Endodermal cell (in vitro differentiated cells): ENCODE results near the gene TMEM204. TPM values are rescaled to one million over a fixed set of nuclear protein-coding genes. Genes with fewer than 3 reads are reported as not detected.

Experiments
- DNase-seq: peaks from one replicate; pipeline ENCODE4 v3.0.0-alpha.2; 2017
- H3K27ac ChIP-seq: 2 replicates; pipeline ENCODE4 v1.5.1; 2013; ENCODE audit warnings: mild to moderate bottlenecking, low read depth, low read length, moderate library complexity
- H3K27me3 ChIP-seq: 2 replicates; pipeline ENCODE4 v1.6.1; 2013; ENCODE audit warnings: mild to moderate bottlenecking, low read length, moderate library complexity; ENCODE audit not compliant: insufficient read depth, control insufficient read depth, poor library complexity, severe bottlenecking
- H3K36me3 ChIP-seq: 2 replicates; pipeline ENCODE4 v1.7.0; 2013; ENCODE audit warnings: mild to moderate bottlenecking, low read length, moderate library complexity; ENCODE audit not compliant: control insufficient read depth, insufficient read depth
- H3K4me1 ChIP-seq: one replicate; pipeline ENCODE4 v1.7.0; 2013; ENCODE audit warnings: low read length; ENCODE audit not compliant: control insufficient read depth, insufficient read depth
- H3K4me3 ChIP-seq: 2 replicates; pipeline ENCODE4 v1.5.1; 2013; ENCODE audit warnings: mild to moderate bottlenecking, low read length, moderate library complexity
- H3K9ac ChIP-seq: 2 replicates; pipeline ENCODE4 v1.6.1; 2013; ENCODE audit warnings: mild to moderate bottlenecking, low read length, moderate library complexity; ENCODE audit not compliant: poor library complexity, severe bottlenecking; ENCODE audit errors: extremely low read depth
- H3K9me3 ChIP-seq: 2 replicates; pipeline ENCODE4 v1.6.1; 2013; ENCODE audit warnings: mild to moderate bottlenecking, low read length, moderate library complexity; ENCODE audit not compliant: control insufficient read depth
- H3K27ac Mint-ChIP-seq: 2 replicates; pipeline ENCODE4 v1.8.0; 2020; ENCODE audit warnings: mixed read lengths
- H3K27me3 Mint-ChIP-seq: 2 replicates; pipeline ENCODE4 v1.8.0; 2021; ENCODE audit warnings: mild to moderate bottlenecking, mixed read lengths; ENCODE audit not compliant: insufficient read depth
- H3K36me3 Mint-ChIP-seq: 2 replicates; pipeline ENCODE4 v1.8.0; 2020; ENCODE audit warnings: low read depth, mixed read lengths
- H3K4me1 Mint-ChIP-seq: 2 replicates; pipeline ENCODE4 v1.8.0; 2020; ENCODE audit warnings: mixed read lengths
- H3K4me3 Mint-ChIP-seq: 2 replicates; pipeline ENCODE4 v1.8.0; 2020; ENCODE audit warnings: mild to moderate bottlenecking, moderate library complexity, mixed read lengths
- H3K9me3 Mint-ChIP-seq: 2 replicates; pipeline ENCODE4 v1.8.0; 2020; ENCODE audit warnings: mild to moderate bottlenecking, mixed read lengths
- CTCF ChIP-seq: fragments of 200-600 bp; sonication (generic); conservative IDR thresholded peaks from 2 replicates; pipeline ENCODE4 v1.5.0; 2021; ENCODE audit warnings: antibody characterized with exemption, mild to moderate bottlenecking
- WGBS, 2 experiments: methylation state at CpG; one replicate each; pipeline versions ENCODE4 v1.1.5 to v1.1.7; 2013; ENCODE audit warnings: missing lambda C conversion rate in 2 of 2, mixed read lengths in 1 of 2; ENCODE audit not compliant: insufficient coverage in 1 of 2, insufficient read length in 1 of 2; 5-methylcytosine and 5-hydroxymethylcytosine counted together
- total RNA-seq, 2 donors: library from RNA; stranded (reverse); fragmentation: NEBNext Ultra II Directional in 1 of 2; extraction: Animal tissue kit (Norgen Biotek cat#: 25700) in 1 of 2; gene quantifications; 2 replicates in 1 of 2; 3 replicates in 1 of 2; pipeline ENCODE4 v1.2.1, GENCODE V29; 2021

TMEM204 gene
- total RNA-seq, 2 donors from 2014 or later: not detected

DNA sequence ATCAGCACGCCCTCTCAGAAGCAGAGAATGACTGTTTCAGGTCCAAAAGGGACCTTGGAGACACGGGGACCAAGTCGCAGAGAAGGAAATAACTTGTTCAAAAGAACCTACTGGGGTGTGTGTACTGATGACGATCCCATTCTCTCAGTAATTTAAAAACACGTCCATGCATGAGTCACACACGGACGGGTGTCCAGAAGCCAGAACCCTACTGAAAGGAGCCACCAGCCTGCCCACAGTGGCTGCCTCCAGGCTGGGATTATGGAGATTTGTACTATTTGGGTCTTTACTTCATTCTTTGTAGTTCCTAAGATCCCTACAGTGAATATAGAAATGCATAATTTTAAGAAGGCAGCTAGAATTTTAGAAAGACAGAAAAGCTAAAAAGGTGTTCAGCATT, 27.8 kb downstream of the TMEM204 start:
- no peak for TF ChIP-seq CTCF
- Mint-ChIP-seq H3K36me3 (peaks cover 38% of the 10 kb centered on the region), H3K4me3 (no peak overlapping the region), H3K27me3 (no peaks in the 10 kb centered on the region), H3K9me3 (no peaks in the 10 kb centered on the region), H3K4me1 (no peaks in the 10 kb centered on the region), H3K27ac (no peak overlapping the region)
- Histone ChIP-seq H3K27me3 (no peaks in the 10 kb centered on the region), H3K9me3 (no peaks in the 10 kb centered on the region), H3K4me1 (no peaks in the 10 kb centered on the region), H3K9ac (no peak overlapping the region), H3K36me3 (peaks cover 17% of the 10 kb centered on the region), H3K27ac (no peak overlapping the region), H3K4me3 (no peak overlapping the region)
- DNase-seq: no peak
- 88 to 97% methylated on average over 7 of the region's 7 CpGs for WGBS, 2 experiments

DNA sequence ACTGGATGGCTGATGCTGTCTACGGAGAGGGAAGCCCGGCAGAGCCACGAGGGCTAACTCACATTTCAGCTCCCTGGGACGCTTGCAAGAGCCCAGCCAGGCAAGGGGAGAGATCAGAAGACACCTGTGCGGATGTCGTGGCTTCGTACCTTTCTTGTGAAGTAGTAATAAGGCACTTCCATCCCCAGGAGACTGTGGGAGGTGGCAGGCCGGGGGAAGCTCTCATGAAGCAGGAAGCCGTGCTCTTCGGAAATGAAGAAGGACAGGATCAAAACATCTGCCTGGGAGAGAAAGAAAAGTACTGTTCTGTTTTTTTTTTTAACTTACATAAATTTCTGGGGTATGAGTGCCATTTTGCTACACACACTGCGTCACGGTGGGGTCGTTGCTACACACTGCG, 28.4 kb downstream of the TMEM204 start:
- TF ChIP-seq CTCF: no peak
- Histone ChIP-seq H3K9ac (no peak overlapping the region), H3K27me3 (no peaks in the 10 kb centered on the region), H3K27ac (no peak overlapping the region), H3K4me3 (no peak overlapping the region), H3K9me3 (no peaks in the 10 kb centered on the region), H3K36me3 (peaks cover 17% of the 10 kb centered on the region), H3K4me1 (no peaks in the 10 kb centered on the region)
- Mint-ChIP-seq H3K27me3 (no peaks in the 10 kb centered on the region), H3K4me1 (no peaks in the 10 kb centered on the region), H3K27ac (no peak overlapping the region), H3K36me3 (peaks cover 37% of the 10 kb centered on the region), H3K9me3 (no peaks in the 10 kb centered on the region), H3K4me3 (no peak overlapping the region)
- DNase-seq: no peak
- 95% methylated on average over 13 to 14 of the region's 14 CpGs for WGBS, 2 experiments

DNA sequence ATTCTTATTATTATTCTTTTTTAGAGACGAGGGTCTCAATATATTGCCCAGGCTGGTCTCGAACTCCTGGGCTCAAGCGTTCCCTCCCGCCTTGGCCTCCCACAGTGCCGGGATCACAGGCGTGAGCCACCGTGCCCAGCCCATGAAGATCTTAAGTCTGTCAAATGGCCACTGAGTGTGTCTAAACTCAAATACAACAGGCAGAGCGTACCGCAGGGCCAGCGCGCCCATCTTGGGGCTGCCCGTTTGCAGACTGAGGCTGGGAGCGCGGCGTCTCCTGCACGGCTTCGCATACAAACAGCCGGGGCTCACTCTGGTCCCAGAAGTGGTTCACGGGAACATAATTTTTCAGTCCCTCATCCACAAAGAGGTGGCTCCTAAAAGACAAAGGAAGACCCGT, 30.3 kb downstream of the TMEM204 start:
- no peak overlapping the region for H3K9ac ChIP-seq
- H3K36me3 ChIP-seq: peaks cover 17% of the 10 kb centered on the region
- no peak overlapping the region for H3K27ac ChIP-seq
- no peak overlapping the region for H3K4me3 ChIP-seq
- H3K4me1 ChIP-seq: no peaks in the 10 kb centered on the region
- DNase-seq: no peak
- peaks cover 38% of the 10 kb centered on the region for H3K36me3 Mint-ChIP-seq
- no peak for TF ChIP-seq CTCF
- H3K9me3 Mint-ChIP-seq: no peaks in the 10 kb centered on the region
- H3K27me3 ChIP-seq: no peaks in the 10 kb centered on the region
- H3K4me3 Mint-ChIP-seq: no peak overlapping the region
- no peaks in the 10 kb centered on the region for H3K27me3 Mint-ChIP-seq
- no peaks in the 10 kb centered on the region for H3K4me1 Mint-ChIP-seq
- H3K27ac Mint-ChIP-seq: no peak overlapping the region
- 96 to 100% methylated on average over 18 to 20 of the region's 20 CpGs for WGBS, 2 experiments
- H3K9me3 ChIP-seq: no peaks in the 10 kb centered on the region
